Activated CD4-positive, alpha-beta T cell treated with anti-CD3 and anti-CD28 coated beads for 36 hours (primary cell): Measurements from ENCODE around the gene BID. TPM values are rescaled to one million over a fixed set of nuclear protein-coding genes. Genes with fewer than 3 reads are reported as not detected.

Experiments
- ATAC-seq: fragments of 200-7000 bp; cut with Tn5 transposase; one replicate; pipeline ENCODE4 v1.10.0; 2021; ENCODE audit warnings: mild to moderate bottlenecking, moderate library complexity
- CTCF ChIA-PET: fragments of 350-600 bp; sonication (Branson Sonifier 250); formaldehyde crosslinking; loops from one replicate; lab custom pipeline; 2021; ENCODE audit warnings: antibody characterized with exemption; lab: Charles Lee
- POLR2A ChIA-PET: fragments of 350-600 bp; sonication (Branson Sonifier 250); formaldehyde crosslinking; loops from one replicate; lab custom pipeline; 2021; ENCODE audit warnings: antibody characterized with exemption, inconsistent platforms; lab: Charles Lee
- DNase-seq: peaks from one replicate; pipeline ENCODE4 v3.0.0-alpha.2; 2020
- H3K27ac Mint-ChIP-seq: one replicate; pipeline ENCODE4 v1.8.0; 2021; ENCODE audit warnings: mixed read lengths
- H3K27me3 Mint-ChIP-seq: one replicate; pipeline ENCODE4 v1.8.0; 2021; ENCODE audit warnings: mixed read lengths
- H3K36me3 Mint-ChIP-seq: one replicate; pipeline ENCODE4 v1.8.0; 2021; ENCODE audit warnings: low read depth, mixed read lengths
- H3K4me1 Mint-ChIP-seq: one replicate; pipeline ENCODE4 v1.8.0; 2021; ENCODE audit warnings: mixed read lengths
- H3K4me3 Mint-ChIP-seq: one replicate; pipeline ENCODE4 v1.8.0; 2021; ENCODE audit warnings: mild to moderate bottlenecking, moderate library complexity, mixed read lengths
- H3K9me3 Mint-ChIP-seq: one replicate; pipeline ENCODE4 v1.8.0; 2021; ENCODE audit warnings: low read depth, mixed read lengths
- intact Hi-C, 2 experiments: fragments of 100-400 bp; cut with DNase I in 1 of 2; cut with micrococcal nuclease in 1 of 2; formaldehyde crosslinking; loops; one replicate each; pipeline versions ENCODE4 v1.14.2 to v1.15.1; 2022 to 2024; cut with DNase I, micrococcal nuclease
- total RNA-seq, 2 experiments: library from RNA; stranded (reverse); gene quantifications; one replicate each; pipeline ENCODE4 v1.2.3, GENCODE V29; 2021

Gene BID
- total RNA-seq, 2 experiments from 2014 or later, result 16.8 to 27.1 TPM

DNA sequence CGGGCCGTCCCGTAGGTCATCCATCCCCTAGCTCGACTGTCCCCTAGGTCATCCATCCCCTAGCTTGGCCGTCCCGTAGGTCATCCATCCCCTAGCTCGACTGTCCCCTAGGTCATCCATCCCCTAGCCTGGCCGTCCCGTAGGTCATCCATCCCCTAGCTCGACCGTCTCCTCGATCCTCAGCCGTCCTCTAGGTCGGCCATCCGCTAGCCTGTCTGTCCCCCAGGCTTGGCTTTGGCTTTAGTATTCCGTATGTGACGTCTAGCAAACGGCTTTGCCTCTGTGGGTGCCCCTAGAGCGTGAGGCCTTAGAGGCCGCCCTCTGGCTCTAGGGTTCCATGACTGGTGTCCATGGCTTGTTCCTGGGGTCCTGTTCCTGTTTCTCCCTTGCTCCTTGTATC lies 40.6 kb upstream of the BID start:
- no peaks in the 10 kb centered on the region for H3K9me3 Mint-ChIP-seq
- intact Hi-C loops, result no loop called here
- no peak overlapping the region for H3K27ac Mint-ChIP-seq
- no peaks in the 10 kb centered on the region for H3K36me3 Mint-ChIP-seq
- H3K4me1 Mint-ChIP-seq, result no peaks in the 10 kb centered on the region
- POLR2A ChIA-PET, result no interaction called here
- ATAC-seq (no peak), DNase-seq (no peak)
- no peaks in the 10 kb centered on the region for H3K27me3 Mint-ChIP-seq
- CTCF ChIA-PET, result no interaction called here
- no peak overlapping the region for H3K4me3 Mint-ChIP-seq

DNA sequence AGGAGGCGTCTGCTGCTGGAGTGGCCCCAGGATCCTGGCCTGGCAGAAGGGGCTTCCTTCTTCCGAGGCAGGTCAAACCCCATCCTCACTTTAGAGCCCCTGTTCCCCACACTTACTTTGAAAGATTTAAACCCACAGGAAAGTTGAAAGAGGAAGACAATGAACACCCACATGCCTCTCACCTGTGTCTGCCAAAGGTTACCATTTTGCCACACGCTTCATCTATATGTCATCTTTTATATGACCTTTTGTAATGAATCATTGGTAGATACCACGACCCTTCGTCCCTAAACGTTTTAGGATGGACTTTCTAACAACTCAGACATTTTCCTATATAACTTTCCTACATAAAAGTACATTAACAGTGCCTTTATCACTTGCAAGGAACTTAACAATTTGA lies 39.8 kb upstream of the BID start:
- ATAC-seq (no peak), DNase-seq (no peak)
- Mint-ChIP-seq H3K4me1 (no peaks in the 10 kb centered on the region), H3K4me3 (no peak overlapping the region), H3K27ac (no peak overlapping the region), H3K27me3 (no peaks in the 10 kb centered on the region), H3K9me3 (no peaks in the 10 kb centered on the region), H3K36me3 (no peaks in the 10 kb centered on the region)
- ChIA-PET POLR2A (no interaction called here), CTCF (interaction anchor here (0.8 kb wide), 1 partner anchor 262 kb away, joined by 3 read pairs; no protein-coding TSS in a partner anchor)
- intact Hi-C loops, result no loop called here

DNA sequence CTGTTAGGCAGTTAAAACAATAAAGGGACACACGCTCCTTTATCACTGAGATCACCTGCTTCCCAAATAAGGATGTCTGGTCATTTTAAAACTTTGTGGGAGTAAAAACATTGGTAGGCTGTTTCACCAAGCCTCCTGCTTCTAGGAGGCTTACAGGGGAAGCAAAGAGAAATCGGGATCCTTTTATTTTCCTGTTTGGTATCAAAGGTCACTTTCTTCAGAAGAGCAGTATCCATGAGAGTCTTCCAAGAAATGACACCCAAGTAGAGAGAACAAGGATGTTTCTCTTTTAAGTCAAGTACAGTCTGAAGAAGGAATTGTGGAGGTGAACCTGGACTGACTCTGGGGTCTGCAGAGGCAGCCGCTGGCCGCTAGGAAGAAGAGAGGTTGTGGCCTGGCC lies 36.9 kb upstream of the BID start:
- ATAC-seq (no peak), DNase-seq (no peak)
- H3K4me3 Mint-ChIP-seq, result no peak overlapping the region
- no peaks in the 10 kb centered on the region for H3K4me1 Mint-ChIP-seq
- H3K27ac Mint-ChIP-seq, result no peak overlapping the region
- ChIA-PET POLR2A (no interaction called here), CTCF (no interaction called here)
- no peaks in the 10 kb centered on the region for H3K27me3 Mint-ChIP-seq
- intact Hi-C loops, result no loop called here
- no peaks in the 10 kb centered on the region for H3K36me3 Mint-ChIP-seq
- H3K9me3 Mint-ChIP-seq, result no peaks in the 10 kb centered on the region

DNA sequence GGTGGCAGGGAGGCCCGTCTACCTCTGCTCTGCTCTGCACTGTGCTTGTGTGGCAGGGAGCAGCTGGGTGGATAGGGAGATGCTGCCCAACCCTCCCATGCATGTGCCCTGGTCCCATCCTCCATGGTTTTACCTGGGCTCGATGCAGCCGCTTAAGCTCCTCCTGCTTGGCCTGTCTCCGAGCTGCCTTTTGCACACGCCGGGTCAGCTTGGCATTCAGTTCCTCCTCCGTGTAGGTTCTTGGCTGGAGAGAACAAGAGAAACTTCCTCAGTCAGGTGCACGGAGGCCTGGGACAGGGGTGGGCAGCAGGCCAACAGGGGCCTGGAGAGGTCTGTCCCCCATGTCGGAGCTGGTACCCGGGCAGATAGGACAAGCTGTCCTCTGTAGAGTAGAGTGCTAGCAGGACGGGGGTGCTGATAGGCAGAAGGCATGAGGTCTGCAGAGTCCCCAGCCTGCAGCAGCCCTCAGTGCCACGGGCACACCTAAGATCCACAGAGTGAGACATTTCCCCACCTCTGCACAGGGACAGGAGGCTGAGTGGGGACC lies 36.4 kb upstream of the BID start:
- ChIA-PET CTCF (interaction anchor here (0.7 kb wide), 1 partner anchor 8 kb away, joined by 3 read pairs; no protein-coding TSS in a partner anchor), POLR2A (no interaction called here)
- Mint-ChIP-seq H3K36me3 (no peaks in the 10 kb centered on the region), H3K27me3 (no peaks in the 10 kb centered on the region), H3K4me3 (no peak overlapping the region), H3K27ac (no peak overlapping the region), H3K4me1 (no peaks in the 10 kb centered on the region), H3K9me3 (no peaks in the 10 kb centered on the region)
- intact Hi-C loops, result no loop called here
- DNase-seq (no peak), ATAC-seq (no peak)

DNA sequence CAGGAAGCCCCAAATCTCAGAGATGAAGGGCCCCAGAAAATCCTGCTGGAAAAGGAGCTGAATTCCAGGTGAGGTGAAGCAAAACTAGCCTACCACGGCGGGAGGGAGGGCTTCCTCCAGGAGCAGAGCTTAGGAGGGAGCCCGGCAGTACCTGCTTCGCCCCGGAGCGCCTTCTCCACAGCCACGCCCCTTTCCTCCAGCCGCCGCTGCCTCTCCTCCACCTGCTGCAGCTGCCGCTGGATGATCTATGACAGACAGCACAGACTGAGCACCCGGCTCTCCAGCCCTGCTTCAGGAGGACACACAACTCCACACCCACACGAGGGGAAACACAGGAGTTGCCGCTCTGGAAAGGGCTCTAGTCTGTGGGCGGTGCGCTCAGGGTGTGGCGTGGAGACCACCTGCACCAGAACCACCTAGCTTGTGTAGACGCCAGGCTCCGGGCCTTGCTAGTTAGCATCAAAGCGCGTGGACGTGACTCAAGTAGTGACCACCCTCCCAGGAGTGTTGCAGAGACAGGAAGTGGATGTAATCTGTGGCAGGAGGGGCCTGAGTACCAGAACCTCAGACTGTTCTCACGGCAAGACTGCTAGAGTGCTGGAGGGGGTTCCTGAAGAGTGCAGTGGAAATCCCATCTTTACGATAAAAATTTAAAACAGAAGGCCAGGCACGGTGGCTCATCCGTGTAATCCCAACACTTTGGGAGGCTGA lies 34.6 kb upstream of the BID start:
- H3K9me3 Mint-ChIP-seq, result no peaks in the 10 kb centered on the region
- DNase-seq (no peak), ATAC-seq (no peak)
- ChIA-PET POLR2A (no interaction called here), CTCF (interaction anchor here (0.7 kb wide), 1 partner anchor 253 kb away, joined by 4 read pairs; no protein-coding TSS in a partner anchor)
- no peaks in the 10 kb centered on the region for H3K36me3 Mint-ChIP-seq
- intact Hi-C loops, result no loop called here
- H3K27me3 Mint-ChIP-seq, result no peaks in the 10 kb centered on the region
- H3K4me1 Mint-ChIP-seq, result no peaks in the 10 kb centered on the region
- no peak overlapping the region for H3K4me3 Mint-ChIP-seq
- no peak overlapping the region for H3K27ac Mint-ChIP-seq

DNA sequence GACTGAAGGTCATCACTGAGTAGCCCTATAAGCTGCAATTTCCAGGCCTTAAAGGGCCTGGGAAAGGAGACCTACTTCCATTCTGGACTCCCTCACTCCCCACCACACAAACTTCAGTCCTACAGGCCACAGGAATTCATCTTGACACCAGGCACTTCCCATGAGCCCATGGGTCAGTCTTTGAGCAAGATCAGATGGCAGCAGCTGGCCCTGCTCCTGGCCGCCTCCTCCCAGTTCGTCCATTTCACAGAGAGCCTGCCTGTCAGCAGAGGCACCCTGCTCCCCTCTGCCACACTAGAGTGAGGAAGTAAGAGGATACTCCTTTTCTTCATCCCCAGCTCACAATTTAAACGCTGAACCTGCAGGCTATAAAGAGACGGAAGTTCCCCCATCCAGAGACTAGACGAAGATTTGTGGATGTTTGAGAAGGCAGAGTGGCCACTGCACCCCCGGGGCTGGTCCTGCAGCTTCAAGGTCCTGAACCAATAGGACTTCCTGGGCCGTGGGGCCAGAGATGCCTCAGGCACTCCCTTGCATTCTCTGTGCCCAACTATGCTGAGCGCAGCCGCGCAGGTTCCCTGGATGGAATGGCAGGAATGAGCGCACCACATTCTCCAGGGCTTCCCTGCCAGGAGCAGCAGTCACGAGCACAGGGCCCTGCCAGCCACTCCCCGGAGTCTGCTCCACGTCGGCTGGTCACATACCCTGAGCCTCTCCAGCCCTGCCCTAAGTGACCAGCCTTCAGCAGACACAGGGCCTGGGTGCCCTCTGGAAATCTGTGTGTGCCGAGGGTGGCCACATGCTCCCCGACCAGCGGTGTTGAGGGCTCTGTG lies 33.5 kb upstream of the BID start:
- no peak for DNase-seq
- H3K27ac Mint-ChIP-seq, result no peak overlapping the region
- H3K9me3 Mint-ChIP-seq, result no peaks in the 10 kb centered on the region
- H3K36me3 Mint-ChIP-seq, result no peaks in the 10 kb centered on the region
- no peak for ATAC-seq
- ChIA-PET CTCF (no interaction called here), POLR2A (no interaction called here)
- no peaks in the 10 kb centered on the region for H3K27me3 Mint-ChIP-seq
- no peak overlapping the region for H3K4me3 Mint-ChIP-seq
- no peaks in the 10 kb centered on the region for H3K4me1 Mint-ChIP-seq
- intact Hi-C loops, result no loop called here

DNA sequence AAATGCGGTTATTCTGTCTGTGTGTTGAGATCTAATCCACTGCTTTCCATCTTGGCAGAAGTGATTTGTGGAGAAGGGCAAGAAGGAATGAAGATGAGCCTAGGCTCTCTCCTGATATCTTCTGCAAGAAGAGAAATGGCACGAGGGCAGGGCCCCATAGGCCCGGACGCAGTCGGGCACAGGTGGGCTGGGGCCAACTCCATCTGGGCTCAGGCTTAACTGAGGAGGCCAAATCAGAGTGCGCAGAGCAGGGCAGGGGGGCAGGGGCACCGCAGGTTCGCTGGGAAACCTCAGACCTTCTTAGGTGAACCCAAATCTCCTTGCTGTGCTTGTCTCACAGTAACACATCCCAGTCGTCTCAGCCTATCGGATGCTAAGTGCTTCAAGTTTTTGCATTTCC lies 32.8 kb upstream of the BID start:
- POLR2A ChIA-PET, result no interaction called here

DNA sequence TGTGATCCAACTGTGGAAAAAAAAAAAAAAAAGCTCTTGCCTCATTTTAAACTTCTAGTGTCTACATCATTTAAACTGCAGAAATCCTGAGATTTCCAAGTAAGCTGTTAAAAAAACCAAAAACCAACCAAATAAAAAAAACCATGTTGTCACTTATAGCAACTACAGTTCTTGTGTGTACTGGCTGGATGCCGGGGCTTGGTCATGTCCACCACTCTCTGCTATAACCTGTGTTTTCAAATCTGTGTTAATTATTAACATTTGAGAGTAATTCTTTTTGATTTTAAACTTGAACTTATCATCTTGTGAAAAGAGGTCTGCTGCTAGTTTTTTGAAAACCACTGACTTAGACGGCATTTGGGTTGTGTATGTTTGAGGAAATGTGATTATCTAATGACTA lies 32.2 kb upstream of the BID start:
- ChIA-PET CTCF (interaction anchor here (0.6 to 0.7 kb wide), 2 partner anchors 84 to 265 kb away, joined by 3 read pairs; no protein-coding TSS in a partner anchor), POLR2A (no interaction called here)
- Mint-ChIP-seq H3K9me3 (no peaks in the 10 kb centered on the region), H3K27me3 (no peaks in the 10 kb centered on the region), H3K36me3 (no peaks in the 10 kb centered on the region), H3K4me3 (no peak overlapping the region), H3K4me1 (no peaks in the 10 kb centered on the region), H3K27ac (no peak overlapping the region)
- no peak for DNase-seq
- ATAC-seq, result no peak
- intact Hi-C loops, result no loop called here

More for the DNA sequence above, 32.8 kb upstream of the BID start:
- DNase-seq (no peak), ATAC-seq (no peak)
- Mint-ChIP-seq H3K4me1 (no peaks in the 10 kb centered on the region), H3K27ac (no peak overlapping the region), H3K36me3 (no peaks in the 10 kb centered on the region), H3K9me3 (no peaks in the 10 kb centered on the region), H3K4me3 (no peak overlapping the region), H3K27me3 (no peaks in the 10 kb centered on the region)
- intact Hi-C loops, result no loop called here
- CTCF ChIA-PET, result interaction anchor here (0.7 kb wide), 1 partner anchor 85 kb away, joined by 3 read pairs; no protein-coding TSS in a partner anchor

DNA sequence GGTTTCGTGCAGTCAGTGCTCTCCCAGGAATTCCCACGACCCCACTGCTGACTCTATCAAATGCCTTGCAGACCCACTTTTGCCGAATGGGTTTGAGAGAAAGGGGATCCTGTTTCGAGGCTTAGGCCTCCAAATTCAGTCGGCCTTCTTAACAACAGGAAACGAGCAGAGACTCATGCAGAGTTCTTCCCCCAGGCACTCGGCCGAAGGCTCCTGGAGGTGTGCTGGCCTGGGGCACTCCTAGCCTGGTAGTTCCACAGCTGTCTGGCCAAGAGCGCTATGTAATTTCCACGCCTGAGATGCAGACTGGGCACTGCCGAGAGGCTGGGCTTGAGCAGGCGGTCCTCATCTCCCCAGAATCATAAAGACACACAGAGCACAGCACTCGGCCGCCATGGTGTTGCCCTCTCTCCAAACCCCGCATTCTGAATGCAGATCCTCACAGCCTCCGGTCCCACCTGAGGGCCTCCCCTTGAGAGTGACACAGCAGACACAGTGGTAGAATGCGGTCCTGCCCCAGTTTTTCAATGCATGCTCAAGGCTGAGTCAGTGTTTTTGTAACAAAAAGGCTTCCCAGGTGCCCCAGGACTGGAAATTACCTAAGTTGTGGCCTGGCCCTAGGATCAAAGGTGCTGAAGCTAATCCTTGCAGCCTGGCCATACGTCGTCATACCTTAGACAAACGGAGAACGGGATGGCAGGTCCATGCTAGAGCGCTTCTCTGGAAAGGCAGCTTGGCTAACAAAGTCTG lies 30.2 kb upstream of the BID start:
- Mint-ChIP-seq H3K4me1 (no peaks in the 10 kb centered on the region), H3K27ac (no peak overlapping the region), H3K4me3 (no peak overlapping the region), H3K36me3 (no peaks in the 10 kb centered on the region), H3K27me3 (no peaks in the 10 kb centered on the region), H3K9me3 (no peaks in the 10 kb centered on the region)
- CTCF ChIA-PET, result interaction anchor here (0.6 kb wide), 1 partner anchor 155 kb away, joined by 3 read pairs; no protein-coding TSS in a partner anchor
- ATAC-seq (no peak), DNase-seq (no peak)
- intact Hi-C loops, result no loop called here
- POLR2A ChIA-PET, result no interaction called here

DNA sequence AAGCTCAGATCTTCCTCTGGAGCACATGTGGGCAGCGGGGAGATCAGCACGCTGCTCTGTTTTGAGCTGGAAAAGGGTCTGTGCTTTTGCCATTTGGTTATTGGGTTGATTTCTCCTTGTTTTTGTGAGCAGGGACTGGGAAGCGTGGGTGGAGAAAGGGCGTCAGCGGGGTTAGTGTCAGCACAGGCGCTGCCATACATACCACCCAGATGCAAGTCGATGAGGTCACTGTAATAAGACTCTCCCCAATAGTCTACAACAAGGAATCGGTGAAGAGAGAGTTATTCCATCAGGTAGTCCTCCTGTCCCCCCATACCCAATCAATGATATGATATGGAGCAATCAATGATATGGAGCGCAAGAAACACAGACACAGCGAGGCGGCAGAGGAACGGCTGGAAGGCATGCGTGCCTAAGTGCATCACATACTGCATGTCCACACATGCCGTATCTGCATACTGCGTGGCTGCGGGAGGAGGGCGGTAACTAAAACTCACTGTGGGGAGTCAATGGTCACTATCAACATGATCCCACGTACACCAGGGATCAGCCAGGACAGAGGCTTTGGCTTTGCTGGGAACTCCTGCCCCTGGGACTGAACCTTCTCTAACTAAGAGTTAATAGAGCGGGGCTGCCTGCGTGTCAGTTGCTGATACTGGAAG lies 29.5 kb upstream of the BID start:
- intact Hi-C loops, result no loop called here
- ChIA-PET POLR2A (no interaction called here), CTCF (interaction anchor here (0.6 kb wide), 1 partner anchor 156 kb away, joined by 3 read pairs; no protein-coding TSS in a partner anchor)
- H3K4me1 Mint-ChIP-seq, result no peaks in the 10 kb centered on the region
- no peaks in the 10 kb centered on the region for H3K36me3 Mint-ChIP-seq
- H3K27ac Mint-ChIP-seq, result no peak overlapping the region
- no peak overlapping the region for H3K4me3 Mint-ChIP-seq
- no peaks in the 10 kb centered on the region for H3K9me3 Mint-ChIP-seq
- ATAC-seq, result no peak
- no peak for DNase-seq
- no peaks in the 10 kb centered on the region for H3K27me3 Mint-ChIP-seq

DNA sequence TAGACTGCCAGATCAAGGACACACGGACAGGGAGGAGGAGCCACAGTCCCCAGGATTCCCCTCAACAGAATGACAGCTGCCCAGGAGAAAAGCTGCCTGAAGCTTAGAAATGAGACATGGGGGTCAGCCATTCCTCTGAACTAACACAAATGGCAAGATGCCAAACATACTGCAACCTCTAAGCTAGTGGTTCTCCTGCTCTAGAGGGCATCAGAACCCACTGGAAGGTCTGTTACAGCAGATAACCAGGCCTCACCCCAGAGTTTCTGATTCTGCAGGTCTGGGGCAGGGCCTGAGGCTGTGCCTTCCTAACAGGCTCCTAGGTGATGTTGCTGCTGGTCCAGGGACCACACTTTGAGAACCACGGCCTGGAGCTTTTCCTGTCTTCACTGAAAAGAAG lies 28.6 kb upstream of the BID start:
- ChIA-PET POLR2A (no interaction called here), CTCF (no interaction called here)
- H3K27ac Mint-ChIP-seq, result no peak overlapping the region

More for the DNA sequence above, 28.6 kb upstream of the BID start:
- H3K4me1 Mint-ChIP-seq, result no peaks in the 10 kb centered on the region
- intact Hi-C loops, result no loop called here
- no peaks in the 10 kb centered on the region for H3K36me3 Mint-ChIP-seq
- DNase-seq, result no peak
- H3K27me3 Mint-ChIP-seq, result no peaks in the 10 kb centered on the region
- no peak overlapping the region for H3K4me3 Mint-ChIP-seq
- no peaks in the 10 kb centered on the region for H3K9me3 Mint-ChIP-seq
- ATAC-seq, result no peak
